Measurements from ENCODE around the gene NUP93.

The NUP93 gene

DNA sequence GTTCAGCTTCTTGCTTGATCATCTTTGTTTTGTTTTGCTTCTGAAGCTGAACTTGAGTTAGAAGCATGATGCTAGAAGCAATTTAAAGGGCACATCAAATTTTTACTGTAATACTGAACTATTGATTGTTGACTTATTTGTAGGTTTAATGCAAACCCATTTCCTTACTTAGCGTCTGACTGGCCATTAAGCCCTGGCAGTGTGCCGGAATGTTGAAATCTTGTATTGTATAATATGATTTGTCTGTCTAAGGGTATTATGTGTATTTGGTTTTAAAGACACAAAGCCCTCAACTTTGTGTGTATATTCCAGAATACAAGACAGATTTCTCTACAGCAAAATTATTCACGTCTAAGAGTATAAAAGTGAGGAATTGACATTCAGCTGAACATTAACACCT, 39.7 kb downstream of the NUP93 start:
- no peaks in the 10 kb centered on the region for H3K9me3 ChIP-seq (ENCODE audit: insufficient read depth, low read length)
- DNase-seq (ENCODE audit: low read depth, low spot score) = no peak
- no peak for TF ChIP-seq YY1 (IDR thresholded peaks at IDR 0.05; ENCODE audit: insufficient read depth, insufficient read length)
- peaks cover 22% of the 10 kb centered on the region for H3K36me3 ChIP-seq (ENCODE audit: insufficient read depth, insufficient read length, low read length)
- peaks cover 2% of the 10 kb centered on the region for H3K4me1 ChIP-seq (ENCODE audit: insufficient read depth, insufficient read length)
- H3K9ac ChIP-seq (ENCODE audit: insufficient read length, low read depth) = no peak overlapping the region
- H3K27me3 ChIP-seq (ENCODE audit: insufficient read depth, insufficient read length) = no peaks in the 10 kb centered on the region
- no peak overlapping the region for H3K4me3 ChIP-seq (ENCODE audit: insufficient read length, low read depth)

DNA sequence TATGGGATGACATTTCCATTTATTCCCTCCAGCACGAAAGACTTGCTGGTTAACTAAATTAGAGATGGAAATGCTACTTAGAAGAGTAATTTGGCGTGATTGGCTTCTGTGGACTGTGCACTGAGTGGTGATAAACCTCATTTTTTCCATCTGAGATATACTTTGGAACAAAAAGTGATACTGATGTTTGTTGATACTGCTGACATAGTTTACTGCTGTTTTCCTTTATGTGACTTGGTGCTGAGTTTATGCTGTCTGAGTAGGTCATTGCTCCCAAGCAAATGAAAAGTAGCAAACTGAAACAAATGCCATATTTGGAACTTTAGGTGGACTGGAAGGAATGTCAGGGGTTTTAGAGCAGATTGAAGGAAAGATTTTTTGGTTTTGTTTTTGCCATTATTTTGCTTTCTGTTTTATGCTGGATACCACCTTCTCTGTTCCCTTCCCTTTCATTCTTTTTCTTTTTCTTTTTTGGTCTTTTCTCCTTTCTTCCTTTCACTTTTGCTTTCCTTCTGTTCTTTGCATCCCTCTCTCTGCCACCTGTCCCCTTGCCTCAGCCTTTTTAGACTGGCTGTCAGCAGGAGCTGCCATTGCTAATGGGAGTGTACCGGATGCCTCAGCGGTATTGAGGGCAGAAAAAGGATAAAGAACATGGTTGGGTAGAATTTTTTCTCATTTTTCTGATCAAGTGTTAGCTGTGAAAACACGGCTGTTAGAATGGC, 41.8 kb downstream of the NUP93 start:
- no peak for DNase-seq (ENCODE audit: low read depth, low spot score)
- TF ChIP-seq ZNF274 (IDR thresholded peaks at IDR 0.05; ENCODE audit: low read depth, low read length) (no peak), YY1 (IDR thresholded peaks at IDR 0.05; ENCODE audit: insufficient read depth, insufficient read length) (no peak), SUZ12 (IDR thresholded peaks at IDR 0.05; ENCODE audit: extremely low read depth, insufficient read depth, insufficient read length) (no peak)
- peaks cover 6% of the 10 kb centered on the region for H3K4me1 ChIP-seq (ENCODE audit: insufficient read depth, insufficient read length)
- H3K9ac ChIP-seq (ENCODE audit: insufficient read length, low read depth) = no peak overlapping the region
- H3K27me3 ChIP-seq (ENCODE audit: insufficient read depth, insufficient read length) = no peaks in the 10 kb centered on the region
- H3K9me3 ChIP-seq (ENCODE audit: insufficient read depth, low read length) = no peaks in the 10 kb centered on the region
- peaks cover 7% of the 10 kb centered on the region for H3K36me3 ChIP-seq (ENCODE audit: insufficient read depth, insufficient read length, low read length)
- no peak overlapping the region for H3K4me3 ChIP-seq (ENCODE audit: insufficient read length, low read depth)

DNA sequence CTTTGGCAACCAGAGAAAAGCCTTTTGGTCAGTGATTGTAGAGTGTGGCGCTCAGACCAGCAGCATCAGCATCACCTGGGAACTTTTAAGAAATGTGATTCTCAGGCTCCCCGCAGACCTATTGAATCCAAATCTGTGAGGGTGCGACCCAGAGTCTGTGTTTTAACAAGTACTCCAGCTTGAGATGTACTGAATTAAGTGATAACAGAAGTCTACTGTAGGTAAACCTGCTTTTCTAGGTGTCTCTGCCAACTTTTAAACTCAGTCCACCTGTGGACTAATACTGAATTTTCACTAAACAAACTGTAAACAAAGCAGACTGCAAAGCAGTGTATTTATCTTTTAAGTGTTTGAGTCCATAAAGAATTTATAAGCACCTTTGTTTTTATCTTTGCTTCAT, 43.6 kb downstream of the NUP93 start:
- Histone ChIP-seq H3K9me3 (ENCODE audit: insufficient read depth, low read length) (no peaks in the 10 kb centered on the region), H3K4me1 (ENCODE audit: insufficient read depth, insufficient read length) (peaks cover 3% of the 10 kb centered on the region), H3K36me3 (ENCODE audit: insufficient read depth, insufficient read length, low read length) (no peaks in the 10 kb centered on the region), H3K9ac (ENCODE audit: insufficient read length, low read depth) (no peak overlapping the region), H3K4me3 (ENCODE audit: insufficient read length, low read depth) (no peak overlapping the region), H3K27me3 (ENCODE audit: insufficient read depth, insufficient read length) (no peaks in the 10 kb centered on the region)
- no peak for DNase-seq (ENCODE audit: low read depth, low spot score)
- TF ChIP-seq ZNF274 (IDR thresholded peaks at IDR 0.05; ENCODE audit: low read depth, low read length) = no peak
- TF ChIP-seq YY1 (IDR thresholded peaks at IDR 0.05; ENCODE audit: insufficient read depth, insufficient read length) = no peak
- TF ChIP-seq SUZ12 (IDR thresholded peaks at IDR 0.05; ENCODE audit: extremely low read depth, insufficient read depth, insufficient read length) = no peak

DNA sequence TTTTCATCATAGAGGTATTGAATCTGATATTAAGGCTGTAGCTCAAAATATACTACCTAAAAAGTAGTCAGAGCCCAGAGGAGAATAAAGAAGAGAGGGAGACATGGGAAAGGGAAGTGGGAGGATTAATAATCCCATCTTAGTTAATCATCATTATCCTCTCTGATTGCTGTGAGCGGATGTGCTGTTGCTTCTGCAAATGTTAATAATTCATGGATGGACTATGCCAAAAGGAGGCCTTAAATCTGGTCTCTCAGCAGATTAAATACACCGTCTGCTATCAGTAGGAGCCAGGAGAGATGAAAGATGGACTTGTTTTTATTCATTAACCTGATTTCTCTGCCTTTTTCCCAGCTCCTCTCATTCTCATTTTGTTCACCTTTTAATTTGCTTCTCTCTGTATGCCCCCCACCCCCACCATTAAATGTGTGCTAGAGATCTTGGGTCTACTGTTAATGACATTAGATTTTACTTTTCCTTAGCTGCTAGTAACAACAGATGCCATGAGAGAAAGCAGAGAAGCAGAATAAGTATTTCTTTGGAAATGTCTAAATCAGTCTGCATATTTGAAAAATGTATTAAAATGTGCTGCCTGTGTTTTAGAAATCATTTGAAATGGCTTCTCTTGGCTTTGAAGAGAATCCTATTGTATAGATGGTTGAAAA, 44.2 kb downstream of the NUP93 start:
- Histone ChIP-seq H3K36me3 (ENCODE audit: insufficient read depth, insufficient read length, low read length) (no peaks in the 10 kb centered on the region), H3K4me3 (ENCODE audit: insufficient read length, low read depth) (no peak overlapping the region), H3K9me3 (ENCODE audit: insufficient read depth, low read length) (no peaks in the 10 kb centered on the region), H3K9ac (ENCODE audit: insufficient read length, low read depth) (no peak overlapping the region), H3K27me3 (ENCODE audit: insufficient read depth, insufficient read length) (no peaks in the 10 kb centered on the region), H3K4me1 (ENCODE audit: insufficient read depth, insufficient read length) (peaks cover 3% of the 10 kb centered on the region)
- TF ChIP-seq ZNF274 (IDR thresholded peaks at IDR 0.05; ENCODE audit: low read depth, low read length) = no peak
- no peak for TF ChIP-seq YY1 (IDR thresholded peaks at IDR 0.05; ENCODE audit: insufficient read depth, insufficient read length)
- no peak for TF ChIP-seq SUZ12 (IDR thresholded peaks at IDR 0.05; ENCODE audit: extremely low read depth, insufficient read depth, insufficient read length)
- no peak for DNase-seq (ENCODE audit: low read depth, low spot score)

DNA sequence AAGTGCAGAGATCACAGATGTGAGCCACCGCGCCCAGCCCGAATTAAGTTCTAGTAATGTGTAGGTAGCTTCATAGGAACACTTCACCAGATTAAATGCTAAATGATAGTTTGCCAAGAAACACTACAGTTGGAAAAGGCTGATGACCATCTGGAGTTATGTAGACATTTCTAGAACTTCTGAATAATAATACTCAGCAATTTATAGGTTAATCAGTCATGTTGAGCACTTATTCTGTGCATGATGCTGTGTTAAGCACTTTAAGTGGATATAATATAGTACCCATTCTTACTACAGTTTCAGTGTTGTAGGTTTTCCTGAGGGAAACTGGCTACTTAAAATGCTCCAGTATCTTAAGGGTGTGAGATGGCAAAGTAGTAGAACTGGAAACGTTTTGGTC, 45.2 kb downstream of the NUP93 start:
- H3K4me3 ChIP-seq (ENCODE audit: insufficient read length, low read depth) = no peak overlapping the region
- H3K4me1 ChIP-seq (ENCODE audit: insufficient read depth, insufficient read length) = peaks cover 3% of the 10 kb centered on the region
- no peak for TF ChIP-seq YY1 (IDR thresholded peaks at IDR 0.05; ENCODE audit: insufficient read depth, insufficient read length)
- no peak for TF ChIP-seq SUZ12 (IDR thresholded peaks at IDR 0.05; ENCODE audit: extremely low read depth, insufficient read depth, insufficient read length)
- TF ChIP-seq ZNF274 (IDR thresholded peaks at IDR 0.05; ENCODE audit: low read depth, low read length) = no peak
- no peaks in the 10 kb centered on the region for H3K9me3 ChIP-seq (ENCODE audit: insufficient read depth, low read length)
- no peaks in the 10 kb centered on the region for H3K36me3 ChIP-seq (ENCODE audit: insufficient read depth, insufficient read length, low read length)
- no peaks in the 10 kb centered on the region for H3K27me3 ChIP-seq (ENCODE audit: insufficient read depth, insufficient read length)
- no peak overlapping the region for H3K9ac ChIP-seq (ENCODE audit: insufficient read length, low read depth)
- no peak for DNase-seq (ENCODE audit: low read depth, low spot score)

DNA sequence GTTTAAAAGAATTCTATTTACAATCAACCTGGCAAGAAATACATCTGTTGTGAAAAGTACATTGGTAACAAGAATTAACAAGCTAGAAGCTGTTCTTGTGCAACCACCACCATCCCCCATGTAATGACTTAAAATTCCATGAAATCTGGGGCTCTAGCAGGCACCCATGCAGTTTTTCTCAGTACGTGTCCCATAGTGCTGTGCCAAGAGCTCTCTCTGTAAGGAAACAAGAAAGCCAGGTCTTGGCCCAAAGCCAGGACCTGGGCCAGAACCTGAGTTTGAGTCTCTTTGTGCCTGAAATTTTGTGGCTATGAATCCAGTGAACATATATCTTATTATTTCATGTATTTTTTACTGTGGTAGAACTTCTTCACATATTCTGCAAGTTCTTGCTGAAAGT, 46.6 kb downstream of the NUP93 start:
- Histone ChIP-seq H3K9me3 (ENCODE audit: insufficient read depth, low read length) (no peaks in the 10 kb centered on the region), H3K36me3 (ENCODE audit: insufficient read depth, insufficient read length, low read length) (no peaks in the 10 kb centered on the region), H3K9ac (ENCODE audit: insufficient read length, low read depth) (no peak overlapping the region), H3K27me3 (ENCODE audit: insufficient read depth, insufficient read length) (no peaks in the 10 kb centered on the region), H3K4me3 (ENCODE audit: insufficient read length, low read depth) (no peak overlapping the region), H3K4me1 (ENCODE audit: insufficient read depth, insufficient read length) (peaks cover 3% of the 10 kb centered on the region)
- no peak for DNase-seq (ENCODE audit: low read depth, low spot score)
- TF ChIP-seq SUZ12 (IDR thresholded peaks at IDR 0.05; ENCODE audit: extremely low read depth, insufficient read depth, insufficient read length) (no peak), YY1 (IDR thresholded peaks at IDR 0.05; ENCODE audit: insufficient read depth, insufficient read length) (no peak), ZNF274 (IDR thresholded peaks at IDR 0.05; ENCODE audit: low read depth, low read length) (no peak)

DNA sequence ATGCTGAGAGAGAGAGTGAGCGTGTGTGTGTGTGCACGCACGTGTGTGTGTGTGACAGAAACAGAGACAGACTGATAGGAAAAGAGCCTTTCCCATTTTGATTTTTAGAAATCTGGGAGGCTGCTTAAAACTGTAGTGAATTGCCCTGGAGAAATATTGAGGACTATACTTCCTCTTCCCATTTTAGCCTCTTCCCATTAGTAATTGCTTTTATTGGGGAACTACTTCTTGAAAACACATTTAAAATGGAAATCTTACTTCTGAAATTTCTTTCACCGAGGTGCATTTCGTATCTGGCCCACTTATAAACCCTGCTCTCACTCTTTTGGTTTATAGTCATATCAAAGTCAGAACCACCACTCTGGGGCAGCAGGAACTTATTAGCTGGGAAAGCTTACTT, 47.1 kb downstream of the NUP93 start:
- Histone ChIP-seq H3K9ac (ENCODE audit: insufficient read length, low read depth) (no peak overlapping the region), H3K4me3 (ENCODE audit: insufficient read length, low read depth) (no peak overlapping the region), H3K36me3 (ENCODE audit: insufficient read depth, insufficient read length, low read length) (no peaks in the 10 kb centered on the region), H3K9me3 (ENCODE audit: insufficient read depth, low read length) (no peaks in the 10 kb centered on the region), H3K27me3 (ENCODE audit: insufficient read depth, insufficient read length) (no peaks in the 10 kb centered on the region), H3K4me1 (ENCODE audit: insufficient read depth, insufficient read length) (peaks cover 3% of the 10 kb centered on the region)
- DNase-seq (ENCODE audit: low read depth, low spot score) = no peak
- TF ChIP-seq SUZ12 (IDR thresholded peaks at IDR 0.05; ENCODE audit: extremely low read depth, insufficient read depth, insufficient read length) (no peak), YY1 (IDR thresholded peaks at IDR 0.05; ENCODE audit: insufficient read depth, insufficient read length) (no peak), ZNF274 (IDR thresholded peaks at IDR 0.05; ENCODE audit: low read depth, low read length) (no peak)
